ENCODE measurements around the gene ATP2B3.

GRCh38 chrX:153522259-153522658 is 4.8 kb downstream of the ATP2B3 start:
- TF ChIP-seq CTCF (IDR thresholded peaks at IDR 0.05), result no peak
- no peak for TF ChIP-seq POLR2AphosphoS5 (IDR thresholded peaks at IDR 0.05; ENCODE audit: insufficient read depth in 1 of 2, low read depth in 1 of 2)
